ENCODE results near the gene GRID1.

GRID1 gene

DNA sequence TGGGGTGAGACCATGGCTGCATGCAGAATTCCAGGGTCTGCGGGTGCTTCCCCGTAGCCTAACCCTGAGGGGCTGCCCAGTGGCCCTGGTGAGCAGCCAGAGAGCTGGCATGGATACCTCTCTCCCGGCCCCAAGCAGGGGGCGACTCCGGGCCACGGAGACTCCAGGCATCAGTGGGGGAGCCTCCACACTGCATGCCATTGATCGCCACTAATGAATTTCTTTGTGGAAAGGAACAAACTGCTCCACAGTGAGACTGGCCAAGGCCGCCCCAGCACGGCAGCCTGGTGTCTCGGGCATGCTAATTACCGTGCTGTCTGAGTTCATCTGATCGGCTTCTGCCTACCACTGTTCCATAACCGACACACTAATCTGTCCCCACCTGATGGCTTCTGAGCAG, 184.4 kb downstream of the GRID1 start:
- no peak for TF ChIP-seq PRDM1 (tag by site-specific recombination; IDR thresholded peaks at IDR 0.05)
- TF ChIP-seq ZBTB8A (tag by site-specific recombination; IDR thresholded peaks at IDR 0.05), result no peak
- Histone ChIP-seq H3K4me3 (ENCODE audit: low read depth, low read length) (no peak overlapping the region), H3K4me1 (ENCODE audit: control insufficient read depth, insufficient read depth, low read length) (no peaks in the 10 kb centered on the region), H3K27ac (ENCODE audit: extremely low read depth, low read depth, low read length) (no peak overlapping the region), H3K9me3 (ENCODE audit: control insufficient read depth, insufficient read depth, low read depth, low read length) (no peaks in the 10 kb centered on the region), H3K36me3 (ENCODE audit: control insufficient read depth in 2 of 2, insufficient read depth in 1 of 2, low read length in 2 of 2) (no peaks in the 10 kb centered on the region)
- ChIA-PET CTCF (interaction anchor here (0.6 kb wide), 1 partner anchor 179 kb away, joined by 3 read pairs; no protein-coding TSS in a partner anchor), POLR2A (no interaction called here)

DNA sequence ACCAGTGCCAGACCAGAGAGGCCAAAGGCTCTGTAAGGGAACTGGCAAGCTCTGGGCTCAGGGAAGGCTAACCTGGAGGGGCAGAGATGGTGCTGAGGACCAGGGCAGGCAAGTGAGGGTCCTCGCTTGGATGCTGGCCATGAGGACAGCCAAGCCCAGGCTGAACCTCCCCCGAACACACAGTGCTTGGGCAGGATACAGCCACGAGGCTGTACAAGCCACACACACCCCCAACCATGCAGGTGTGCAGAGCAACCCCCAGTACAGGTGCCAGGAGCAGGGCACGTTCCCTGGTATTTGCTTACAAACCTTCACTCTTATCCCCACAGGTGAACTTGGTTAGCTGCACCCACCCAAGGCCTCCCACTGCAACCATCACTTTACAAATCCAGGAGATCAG, 185.7 kb downstream of the GRID1 start:
- TF ChIP-seq SCRT2 (tag by site-specific recombination; IDR thresholded peaks at IDR 0.05), result no peak
- no peak for TF ChIP-seq ZNF239 (tag by site-specific recombination; IDR thresholded peaks at IDR 0.05)
- TF ChIP-seq ZNF654 (tag by site-specific recombination; IDR thresholded peaks at IDR 0.05; ENCODE audit: low read depth), result no peak
- TF ChIP-seq KLF7 (tag by site-specific recombination; IDR thresholded peaks at IDR 0.05; ENCODE audit: borderline replicate concordance), result no peak
- TF ChIP-seq ZNF274 (IDR thresholded peaks at IDR 0.05; ENCODE audit: low read length), result no peak
- no peak for TF ChIP-seq ZNF274 (tag by site-specific recombination; IDR thresholded peaks at IDR 0.05; ENCODE audit: borderline replicate concordance)
- no peak for TF ChIP-seq ZNF114 (tag by site-specific recombination; IDR thresholded peaks at IDR 0.05)
- no peak for TF ChIP-seq ZNF354C (tag by site-specific recombination; IDR thresholded peaks at IDR 0.05; ENCODE audit: borderline replicate concordance, low read depth)
- TF ChIP-seq ZNF555 (tag by site-specific recombination; conservative IDR thresholded peaks at IDR 0.05), result no peak
- no peak for TF ChIP-seq YY2 (tag by site-specific recombination; IDR thresholded peaks at IDR 0.05)
- TF ChIP-seq, protein P1, sequence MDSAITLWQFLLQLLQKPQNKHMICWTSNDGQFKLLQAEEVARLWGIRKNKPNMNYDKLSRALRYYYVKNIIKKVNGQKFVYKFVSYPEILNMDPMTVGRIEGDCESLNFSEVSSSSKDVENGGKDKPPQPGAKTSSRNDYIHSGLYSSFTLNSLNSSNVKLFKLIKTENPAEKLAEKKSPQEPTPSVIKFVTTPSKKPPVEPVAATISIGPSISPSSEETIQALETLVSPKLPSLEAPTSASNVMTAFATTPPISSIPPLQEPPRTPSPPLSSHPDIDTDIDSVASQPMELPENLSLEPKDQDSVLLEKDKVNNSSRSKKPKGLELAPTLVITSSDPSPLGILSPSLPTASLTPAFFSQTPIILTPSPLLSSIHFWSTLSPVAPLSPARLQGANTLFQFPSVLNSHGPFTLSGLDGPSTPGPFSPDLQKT (IDR thresholded peaks at IDR 0.05; ENCODE audit: borderline replicate concordance, low read depth, low read length), result no peak
- TF ChIP-seq ZNF211 (tag by site-specific recombination; IDR thresholded peaks at IDR 0.05; ENCODE audit: low read depth), result no peak
- TF ChIP-seq, protein P2, sequence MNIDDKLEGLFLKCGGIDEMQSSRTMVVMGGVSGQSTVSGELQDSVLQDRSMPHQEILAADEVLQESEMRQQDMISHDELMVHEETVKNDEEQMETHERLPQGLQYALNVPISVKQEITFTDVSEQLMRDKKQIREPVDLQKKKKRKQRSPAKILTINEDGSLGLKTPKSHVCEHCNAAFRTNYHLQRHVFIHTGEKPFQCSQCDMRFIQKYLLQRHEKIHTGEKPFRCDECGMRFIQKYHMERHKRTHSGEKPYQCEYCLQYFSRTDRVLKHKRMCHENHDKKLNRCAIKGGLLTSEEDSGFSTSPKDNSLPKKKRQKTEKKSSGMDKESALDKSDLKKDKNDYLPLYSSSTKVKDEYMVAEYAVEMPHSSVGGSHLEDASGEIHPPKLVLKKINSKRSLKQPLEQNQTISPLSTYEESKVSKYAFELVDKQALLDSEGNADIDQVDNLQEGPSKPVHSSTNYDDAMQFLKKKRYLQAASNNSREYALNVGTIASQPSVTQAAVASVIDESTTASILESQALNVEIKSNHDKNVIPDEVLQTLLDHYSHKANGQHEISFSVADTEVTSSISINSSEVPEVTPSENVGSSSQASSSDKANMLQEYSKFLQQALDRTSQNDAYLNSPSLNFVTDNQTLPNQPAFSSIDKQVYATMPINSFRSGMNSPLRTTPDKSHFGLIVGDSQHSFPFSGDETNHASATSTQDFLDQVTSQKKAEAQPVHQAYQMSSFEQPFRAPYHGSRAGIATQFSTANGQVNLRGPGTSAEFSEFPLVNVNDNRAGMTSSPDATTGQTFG (tag by site-specific recombination; IDR thresholded peaks at IDR 0.05; ENCODE audit: borderline replicate concordance), result no peak
- TF ChIP-seq OSR2 (tag by site-specific recombination; IDR thresholded peaks at IDR 0.05), result no peak
- TF ChIP-seq ZNF138 (tag by site-specific recombination; IDR thresholded peaks at IDR 0.05; ENCODE audit: borderline replicate concordance), result no peak
- TF ChIP-seq, protein P3, sequence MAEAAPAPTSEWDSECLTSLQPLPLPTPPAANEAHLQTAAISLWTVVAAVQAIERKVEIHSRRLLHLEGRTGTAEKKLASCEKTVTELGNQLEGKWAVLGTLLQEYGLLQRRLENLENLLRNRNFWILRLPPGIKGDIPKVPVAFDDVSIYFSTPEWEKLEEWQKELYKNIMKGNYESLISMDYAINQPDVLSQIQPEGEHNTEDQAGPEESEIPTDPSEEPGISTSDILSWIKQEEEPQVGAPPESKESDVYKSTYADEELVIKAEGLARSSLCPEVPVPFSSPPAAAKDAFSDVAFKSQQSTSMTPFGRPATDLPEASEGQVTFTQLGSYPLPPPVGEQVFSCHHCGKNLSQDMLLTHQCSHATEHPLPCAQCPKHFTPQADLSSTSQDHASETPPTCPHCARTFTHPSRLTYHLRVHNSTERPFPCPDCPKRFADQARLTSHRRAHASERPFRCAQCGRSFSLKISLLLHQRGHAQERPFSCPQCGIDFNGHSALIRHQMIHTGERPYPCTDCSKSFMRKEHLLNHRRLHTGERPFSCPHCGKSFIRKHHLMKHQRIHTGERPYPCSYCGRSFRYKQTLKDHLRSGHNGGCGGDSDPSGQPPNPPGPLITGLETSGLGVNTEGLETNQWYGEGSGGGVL (tag by site-specific recombination; IDR thresholded peaks at IDR 0.05), result no peak
- TF ChIP-seq ZNF10 (tag by site-specific recombination; IDR thresholded peaks at IDR 0.05), result no peak
- CTCF ChIA-PET, result no interaction called here
- H3K4me3 ChIP-seq (ENCODE audit: low read depth, low read length), result no peak overlapping the region
- H3K4me1 ChIP-seq (ENCODE audit: control insufficient read depth, insufficient read depth, low read length), result no peaks in the 10 kb centered on the region
- POLR2A ChIA-PET, result no interaction called here
- H3K9me3 ChIP-seq (ENCODE audit: control insufficient read depth, insufficient read depth, low read depth, low read length), result no peaks in the 10 kb centered on the region
- H3K36me3 ChIP-seq (ENCODE audit: control insufficient read depth in 2 of 2, insufficient read depth in 1 of 2, low read length in 2 of 2), result no peaks in the 10 kb centered on the region
- no peak overlapping the region for H3K27ac ChIP-seq (ENCODE audit: extremely low read depth, low read depth, low read length)
